Tibial nerve (tissue), 3 donors: ENCODE results near the gene FAM200B.

Source experiments
- POLR2A ChIP-seq, 2 donors: fragments of 450-650 bp; IDR thresholded peaks; one replicate each; pipeline ENCODE4 v1.6.1; 2017; ENCODE audit warnings: antibody characterized with exemption in 2 of 2, mild to moderate bottlenecking in 2 of 2, moderate library complexity in 2 of 2
- TF ChIP-seq, protein P1 (sequence below), 5 experiments: fragments of 200-600 bp in 3 of 5; fragments of 450-650 bp in 2 of 5; sonication (generic) in 3 of 5; IDR thresholded peaks; one replicate each; pipeline ENCODE4 v1.5.1; 2016 to 2019; ENCODE audit warnings: antibody characterized with exemption in 5 of 5, mild to moderate bottlenecking in 3 of 5, moderate library complexity in 2 of 5

DNA sequence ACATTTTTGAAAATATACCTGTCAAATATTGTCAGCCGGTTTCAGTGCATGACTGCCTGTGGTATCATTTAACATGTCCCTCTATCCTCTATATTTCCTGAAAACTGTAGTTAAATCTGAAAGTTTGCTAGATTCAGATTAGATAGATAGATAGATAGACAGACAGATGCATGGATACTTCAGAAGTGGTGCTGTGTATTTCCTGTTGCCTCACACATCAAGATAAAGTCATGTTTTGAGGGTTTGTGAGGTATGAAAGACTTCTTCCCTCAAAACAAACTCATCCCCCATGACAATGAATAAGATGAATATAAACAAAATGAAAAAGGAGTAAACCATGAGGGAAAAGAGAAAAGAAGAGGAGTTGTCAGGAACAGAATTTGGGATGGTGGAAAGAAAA, 15.2 kb downstream of the FAM200B start:
- TF ChIP-seq, protein P1, sequence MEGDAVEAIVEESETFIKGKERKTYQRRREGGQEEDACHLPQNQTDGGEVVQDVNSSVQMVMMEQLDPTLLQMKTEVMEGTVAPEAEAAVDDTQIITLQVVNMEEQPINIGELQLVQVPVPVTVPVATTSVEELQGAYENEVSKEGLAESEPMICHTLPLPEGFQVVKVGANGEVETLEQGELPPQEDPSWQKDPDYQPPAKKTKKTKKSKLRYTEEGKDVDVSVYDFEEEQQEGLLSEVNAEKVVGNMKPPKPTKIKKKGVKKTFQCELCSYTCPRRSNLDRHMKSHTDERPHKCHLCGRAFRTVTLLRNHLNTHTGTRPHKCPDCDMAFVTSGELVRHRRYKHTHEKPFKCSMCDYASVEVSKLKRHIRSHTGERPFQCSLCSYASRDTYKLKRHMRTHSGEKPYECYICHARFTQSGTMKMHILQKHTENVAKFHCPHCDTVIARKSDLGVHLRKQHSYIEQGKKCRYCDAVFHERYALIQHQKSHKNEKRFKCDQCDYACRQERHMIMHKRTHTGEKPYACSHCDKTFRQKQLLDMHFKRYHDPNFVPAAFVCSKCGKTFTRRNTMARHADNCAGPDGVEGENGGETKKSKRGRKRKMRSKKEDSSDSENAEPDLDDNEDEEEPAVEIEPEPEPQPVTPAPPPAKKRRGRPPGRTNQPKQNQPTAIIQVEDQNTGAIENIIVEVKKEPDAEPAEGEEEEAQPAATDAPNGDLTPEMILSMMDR (IDR thresholded peaks at IDR 0.05): no peak
- TF ChIP-seq POLR2A (IDR thresholded peaks at IDR 0.05): no peak
